ENCODE data around the gene WDR54.

Gene WDR54

GRCh38 chr2:74425523-74425922, 4.0 kb downstream of the WDR54 start:
- no peak for TF ChIP-seq CTCF (IDR thresholded peaks at IDR 0.05)

- no peak for TF ChIP-seq CTCF (IDR thresholded peaks at IDR 0.05)
These were observed 4.7 kb downstream of the WDR54 start for GRCh38 chr2:74426181-74426758.

- TF ChIP-seq CTCF (IDR thresholded peaks at IDR 0.05) = no peak
These were observed 6.0 kb downstream of the WDR54 start for GRCh38 chr2:74427551-74427950.

- TF ChIP-seq CTCF (IDR thresholded peaks at IDR 0.05) = no peak
These were observed 7.1 kb downstream of the WDR54 start for GRCh38 chr2:74428675-74429074.

GRCh38 chr2:74429487-74430451, 8.2 kb downstream of the WDR54 start:
- no peak for TF ChIP-seq CTCF (IDR thresholded peaks at IDR 0.05)

- no peak for TF ChIP-seq CTCF (IDR thresholded peaks at IDR 0.05)
These were observed 9.0 kb downstream of the WDR54 start for GRCh38 chr2:74430502-74430901.

- TF ChIP-seq CTCF (IDR thresholded peaks at IDR 0.05) = no peak
These were observed 14.7 kb downstream of the WDR54 start for GRCh38 chr2:74436111-74436805.

Measured in LNCAP (cell line).